ENCODE measurements around the gene UNC13B.

UNC13B gene

DNA sequence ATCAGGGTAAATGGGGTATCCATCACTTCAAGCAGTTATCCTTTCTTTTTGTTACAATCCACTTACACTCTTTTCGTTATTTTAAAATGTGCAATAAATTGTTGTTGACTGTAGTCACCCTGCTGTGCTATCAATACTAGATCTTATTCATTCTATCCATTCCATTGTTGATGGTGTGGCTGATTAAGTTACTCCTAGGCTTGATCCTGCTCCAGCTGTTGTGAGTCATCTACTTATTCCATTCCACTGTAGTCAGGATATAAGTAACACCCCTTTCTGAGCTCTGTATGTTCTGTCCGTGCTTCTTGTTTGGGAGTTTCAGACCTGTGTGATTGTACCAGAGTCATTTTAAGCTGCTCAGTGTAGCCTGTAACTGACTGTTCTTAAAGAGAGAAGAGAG is 205.6 kb downstream of the UNC13B start:
- TF ChIP-seq, protein P1, sequence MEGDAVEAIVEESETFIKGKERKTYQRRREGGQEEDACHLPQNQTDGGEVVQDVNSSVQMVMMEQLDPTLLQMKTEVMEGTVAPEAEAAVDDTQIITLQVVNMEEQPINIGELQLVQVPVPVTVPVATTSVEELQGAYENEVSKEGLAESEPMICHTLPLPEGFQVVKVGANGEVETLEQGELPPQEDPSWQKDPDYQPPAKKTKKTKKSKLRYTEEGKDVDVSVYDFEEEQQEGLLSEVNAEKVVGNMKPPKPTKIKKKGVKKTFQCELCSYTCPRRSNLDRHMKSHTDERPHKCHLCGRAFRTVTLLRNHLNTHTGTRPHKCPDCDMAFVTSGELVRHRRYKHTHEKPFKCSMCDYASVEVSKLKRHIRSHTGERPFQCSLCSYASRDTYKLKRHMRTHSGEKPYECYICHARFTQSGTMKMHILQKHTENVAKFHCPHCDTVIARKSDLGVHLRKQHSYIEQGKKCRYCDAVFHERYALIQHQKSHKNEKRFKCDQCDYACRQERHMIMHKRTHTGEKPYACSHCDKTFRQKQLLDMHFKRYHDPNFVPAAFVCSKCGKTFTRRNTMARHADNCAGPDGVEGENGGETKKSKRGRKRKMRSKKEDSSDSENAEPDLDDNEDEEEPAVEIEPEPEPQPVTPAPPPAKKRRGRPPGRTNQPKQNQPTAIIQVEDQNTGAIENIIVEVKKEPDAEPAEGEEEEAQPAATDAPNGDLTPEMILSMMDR (IDR thresholded peaks at IDR 0.05; ENCODE audit: low read depth, low read length): no peak
- H3K4me3 ChIP-seq (ENCODE audit: low read depth, low read length): no peak overlapping the region
- in situ Hi-C loops (cut with HindIII; ENCODE audit: low sequenced_read_pairs): no loop called here
- DNase-seq (ENCODE audit: low read depth, low spot score): peak; percentile 90

DNA sequence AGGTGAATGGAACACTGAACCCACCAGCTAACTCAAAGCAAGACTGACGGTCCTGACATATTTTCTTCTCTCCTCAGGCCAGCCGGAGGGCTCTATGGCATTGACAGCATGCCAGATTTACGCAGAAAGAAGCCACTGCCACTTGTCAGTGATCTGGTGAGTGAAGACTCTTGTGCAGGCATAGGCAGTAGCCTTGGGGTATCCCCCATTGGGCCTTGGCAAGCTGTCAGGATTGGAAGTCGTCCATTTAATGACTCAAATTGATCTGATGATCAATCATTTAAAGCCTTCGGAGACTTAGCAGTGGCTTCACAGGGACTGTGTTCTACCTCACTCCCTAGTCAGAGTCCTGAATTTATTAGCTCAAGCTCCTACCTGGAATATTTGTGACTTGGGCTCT is 208.4 kb downstream of the UNC13B start:
- TF ChIP-seq, protein P1 (IDR thresholded peaks at IDR 0.05; ENCODE audit: low read depth, low read length): no peak
- in situ Hi-C loops (cut with HindIII; ENCODE audit: low sequenced_read_pairs): no loop called here
- DNase-seq (ENCODE audit: low read depth, low spot score): no peak
- no peak overlapping the region for H3K4me3 ChIP-seq (ENCODE audit: low read depth, low read length)

DNA sequence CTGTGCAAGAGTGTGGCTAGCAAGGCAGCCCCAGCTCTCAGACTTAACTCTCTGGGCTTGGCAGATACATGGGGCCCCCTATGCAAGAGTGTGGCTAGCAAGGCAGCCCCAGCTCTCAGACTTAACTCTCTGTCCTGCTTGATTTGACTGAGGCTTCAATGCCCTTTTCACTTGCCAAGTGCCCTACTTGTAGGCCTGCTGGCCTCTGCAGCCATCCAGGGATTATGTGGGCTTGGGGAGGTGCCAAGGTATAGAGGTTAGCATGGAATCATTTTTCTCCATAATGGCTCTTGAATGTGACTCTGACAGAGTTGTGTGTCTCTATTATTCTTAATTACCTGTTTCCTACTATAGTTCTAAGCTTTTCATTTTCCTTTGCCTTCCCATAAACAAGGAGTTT is 212.6 kb downstream of the UNC13B start:
- DNase-seq (ENCODE audit: low read depth, low spot score): no peak
- in situ Hi-C loops (cut with HindIII; ENCODE audit: low sequenced_read_pairs): no loop called here
- no peak overlapping the region for H3K4me3 ChIP-seq (ENCODE audit: low read depth, low read length)
- TF ChIP-seq, protein P1 (IDR thresholded peaks at IDR 0.05; ENCODE audit: low read depth, low read length): no peak

DNA sequence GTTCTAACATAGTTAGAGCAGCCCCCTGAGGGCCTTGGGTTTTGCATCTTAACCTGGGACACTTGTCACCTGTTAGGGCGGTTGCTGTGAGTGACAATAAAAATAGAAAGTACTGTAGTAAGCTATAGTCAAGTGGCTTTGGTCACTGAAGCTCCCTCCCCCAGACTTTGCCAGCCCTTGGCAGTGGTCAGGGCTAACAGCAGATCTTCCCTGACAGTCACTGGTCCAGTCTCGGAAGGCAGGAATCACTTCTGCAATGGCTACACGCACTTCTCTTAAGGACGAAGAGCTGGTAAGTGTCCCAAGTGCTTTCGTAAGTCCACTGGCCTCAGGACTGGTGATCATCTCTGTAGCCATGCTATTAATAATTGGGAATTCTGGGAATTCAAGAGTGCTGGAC is 213.1 kb downstream of the UNC13B start:
- no peak for DNase-seq (ENCODE audit: low read depth, low spot score)
- in situ Hi-C loops (cut with HindIII; ENCODE audit: low sequenced_read_pairs): no loop called here
- H3K4me3 ChIP-seq (ENCODE audit: low read depth, low read length): no peak overlapping the region
- TF ChIP-seq, protein P1 (IDR thresholded peaks at IDR 0.05; ENCODE audit: low read depth, low read length): no peak

DNA sequence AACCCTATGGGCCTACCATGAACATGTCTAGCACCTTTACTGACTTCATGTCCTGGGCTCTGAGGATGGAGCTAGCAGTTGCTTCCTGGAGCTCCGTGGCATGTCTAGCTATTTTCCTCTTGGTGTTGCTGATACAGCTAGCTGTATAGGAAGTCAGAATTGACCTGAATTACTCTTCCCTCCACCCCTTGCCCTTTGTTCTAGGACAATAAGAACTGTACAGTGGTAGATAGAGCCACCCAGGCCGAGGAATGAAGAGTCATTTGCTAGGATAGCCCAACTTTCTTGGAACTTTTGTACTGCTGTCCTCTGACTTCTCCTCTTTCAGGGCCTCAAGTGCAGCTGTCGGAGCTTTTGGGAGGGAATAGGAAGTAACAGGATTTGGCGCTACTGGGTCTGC is 218.2 kb downstream of the UNC13B start:
- no peak for DNase-seq (ENCODE audit: low read depth, low spot score)
- no peak overlapping the region for H3K4me3 ChIP-seq (ENCODE audit: low read depth, low read length)
- in situ Hi-C loops (cut with HindIII; ENCODE audit: low sequenced_read_pairs): no loop called here
- TF ChIP-seq, protein P1 (IDR thresholded peaks at IDR 0.05; ENCODE audit: low read depth, low read length): no peak

DNA sequence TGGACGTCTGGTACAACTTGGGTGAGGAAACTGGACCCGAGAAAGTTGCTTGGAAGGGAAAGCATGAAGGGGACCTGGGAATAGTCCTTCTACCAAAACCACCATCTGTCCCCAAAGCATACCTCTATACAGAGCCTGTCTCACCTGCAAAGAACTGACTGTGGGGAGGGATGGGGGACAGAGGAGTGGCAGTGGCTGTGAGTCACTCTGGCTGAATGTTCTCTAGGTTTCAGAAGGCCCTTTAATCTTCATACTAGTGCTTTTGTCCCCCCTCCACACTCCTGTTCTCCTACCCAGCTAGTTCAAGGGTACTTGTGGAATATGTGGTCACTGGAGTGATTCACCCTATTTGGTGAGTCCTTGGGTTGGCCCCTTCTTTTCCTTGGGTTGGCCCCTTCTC is 218.8 kb downstream of the UNC13B start:
- no peak for DNase-seq (ENCODE audit: low read depth, low spot score)
- no peak overlapping the region for H3K4me3 ChIP-seq (ENCODE audit: low read depth, low read length)
- in situ Hi-C loops (cut with HindIII; ENCODE audit: low sequenced_read_pairs): no loop called here
- TF ChIP-seq, protein P1 (IDR thresholded peaks at IDR 0.05; ENCODE audit: low read depth, low read length): no peak

DNA sequence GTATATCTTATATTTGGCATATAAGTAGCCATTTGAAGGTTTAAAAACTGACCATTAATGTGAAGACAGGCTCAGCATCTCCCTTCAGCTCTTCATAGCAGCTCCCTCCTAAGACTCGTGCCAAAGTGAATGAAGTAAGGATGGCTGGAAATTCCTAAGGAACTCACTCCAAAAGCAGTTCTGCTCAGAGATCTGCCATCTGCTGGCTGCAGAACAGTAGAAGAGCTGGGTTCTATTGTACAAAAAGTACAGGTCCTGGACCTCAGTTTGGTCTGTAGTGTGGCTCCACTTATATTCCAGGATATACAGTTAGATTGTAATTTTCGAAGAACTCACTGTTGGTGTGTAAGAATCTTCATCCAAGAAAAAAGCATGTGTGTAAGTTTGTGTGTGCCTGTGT is 223.2 kb downstream of the UNC13B start:
- DNase-seq (ENCODE audit: low read depth, low spot score): peak; percentile 61
- in situ Hi-C loops (cut with HindIII; ENCODE audit: low sequenced_read_pairs): no loop called here
- TF ChIP-seq, protein P1 (IDR thresholded peaks at IDR 0.05; ENCODE audit: low read depth, low read length): peak; percentile 59
- no peak overlapping the region for H3K4me3 ChIP-seq (ENCODE audit: low read depth, low read length)

Data from astrocyte of the spinal cord (primary cell).